ENCODE data around the gene SH3RF3.

SH3RF3 gene

GRCh38 chr2:109206569-109207146, 77.7 kb downstream of the SH3RF3 start:
- TF ChIP-seq CTCF (conservative IDR thresholded peaks at IDR 0.05): no peak
- H3K27ac ChIP-seq: no peak overlapping the region

DNA sequence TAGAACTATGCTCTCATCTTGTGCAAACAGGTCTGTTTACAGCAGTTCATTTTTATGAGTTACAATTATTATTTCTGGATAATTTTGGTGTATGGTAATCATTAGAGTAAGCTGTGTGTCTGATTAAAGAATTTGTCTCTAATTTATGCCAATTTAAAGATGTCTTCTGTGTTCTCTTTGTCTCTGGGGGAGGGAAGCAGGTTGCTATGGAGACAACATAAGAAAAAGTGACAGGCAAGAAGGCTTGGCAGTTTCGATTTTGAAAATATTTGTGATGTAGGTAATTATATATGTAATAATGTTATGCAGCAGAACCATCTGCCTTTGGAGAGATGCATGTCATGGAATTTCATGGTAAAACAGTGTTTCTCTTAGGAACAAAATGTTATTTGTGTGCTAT, 78.2 kb downstream of the SH3RF3 start:
- H3K27ac ChIP-seq: no peak overlapping the region
- no peak for TF ChIP-seq CTCF (conservative IDR thresholded peaks at IDR 0.05)

GRCh38 chr2:109208071-109208950, 79.3 kb downstream of the SH3RF3 start:
- H3K27ac ChIP-seq: no peak overlapping the region
- no peak; the same call in 1 of the 2 replicates for TF ChIP-seq CTCF (conservative IDR thresholded peaks at IDR 0.05)

- no peak for TF ChIP-seq CTCF (conservative IDR thresholded peaks at IDR 0.05)
- H3K27ac ChIP-seq: no peak overlapping the region
These were observed 79.9 kb downstream of the SH3RF3 start for GRCh38 chr2:109208951-109209335.

GRCh38 chr2:109209412-109209811, 80.4 kb downstream of the SH3RF3 start:
- TF ChIP-seq CTCF (conservative IDR thresholded peaks at IDR 0.05): no peak
- H3K27ac ChIP-seq: no peak overlapping the region

DNA sequence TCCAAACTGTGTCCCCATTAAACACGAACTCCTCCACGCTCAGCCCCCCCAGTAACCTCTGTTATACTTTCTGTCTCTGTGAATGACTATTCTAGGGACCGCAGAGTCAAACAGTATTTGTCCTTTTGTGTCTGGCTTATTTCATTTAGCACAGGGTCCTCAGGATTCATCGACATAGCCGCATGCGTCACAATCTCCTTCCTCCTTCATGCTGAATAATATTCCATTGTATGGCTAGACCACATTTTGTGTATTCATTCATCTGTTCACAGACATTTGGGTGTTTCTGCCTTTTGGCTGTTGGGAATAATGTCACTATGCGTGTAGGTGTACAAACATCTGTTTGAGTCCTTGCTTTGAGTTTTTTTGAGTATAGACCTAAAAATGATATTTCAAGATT, 80.9 kb downstream of the SH3RF3 start:
- H3K27ac ChIP-seq: no peak overlapping the region
- TF ChIP-seq CTCF (conservative IDR thresholded peaks at IDR 0.05): no peak

- no peak overlapping the region for H3K27ac ChIP-seq
- no peak for TF ChIP-seq CTCF (conservative IDR thresholded peaks at IDR 0.05)
These were observed 81.6 kb downstream of the SH3RF3 start for GRCh38 chr2:109210431-109211200.
